Astrocyte of the cerebellum (primary cell): Measurements from ENCODE around the gene INO80B.

ENCODE experiments used
- DNase-seq: peaks from one replicate; pipeline ENCODE4 v3.0.0-alpha.2; 2011; ENCODE audit warnings: low read depth
- H3K4me3 ChIP-seq: 2 replicates; pipeline ENCODE4 v1.5.1; 2011; ENCODE audit warnings: mild to moderate bottlenecking, low read depth, low read length, moderate library complexity
- in situ Hi-C: cut with HindIII; loops from 2 replicates; pipeline ENCODE4 v1.10.0; 2017; ENCODE audit warnings: low sequenced_read_pairs
- TF ChIP-seq, protein P1 (sequence below): IDR thresholded peaks from 2 replicates; pipeline ENCODE4 v1.5.1; 2012; ENCODE audit warnings: low read length, low read depth, moderate library complexity, mild to moderate bottlenecking; ENCODE audit errors: missing control alignments

INO80B gene

DNA sequence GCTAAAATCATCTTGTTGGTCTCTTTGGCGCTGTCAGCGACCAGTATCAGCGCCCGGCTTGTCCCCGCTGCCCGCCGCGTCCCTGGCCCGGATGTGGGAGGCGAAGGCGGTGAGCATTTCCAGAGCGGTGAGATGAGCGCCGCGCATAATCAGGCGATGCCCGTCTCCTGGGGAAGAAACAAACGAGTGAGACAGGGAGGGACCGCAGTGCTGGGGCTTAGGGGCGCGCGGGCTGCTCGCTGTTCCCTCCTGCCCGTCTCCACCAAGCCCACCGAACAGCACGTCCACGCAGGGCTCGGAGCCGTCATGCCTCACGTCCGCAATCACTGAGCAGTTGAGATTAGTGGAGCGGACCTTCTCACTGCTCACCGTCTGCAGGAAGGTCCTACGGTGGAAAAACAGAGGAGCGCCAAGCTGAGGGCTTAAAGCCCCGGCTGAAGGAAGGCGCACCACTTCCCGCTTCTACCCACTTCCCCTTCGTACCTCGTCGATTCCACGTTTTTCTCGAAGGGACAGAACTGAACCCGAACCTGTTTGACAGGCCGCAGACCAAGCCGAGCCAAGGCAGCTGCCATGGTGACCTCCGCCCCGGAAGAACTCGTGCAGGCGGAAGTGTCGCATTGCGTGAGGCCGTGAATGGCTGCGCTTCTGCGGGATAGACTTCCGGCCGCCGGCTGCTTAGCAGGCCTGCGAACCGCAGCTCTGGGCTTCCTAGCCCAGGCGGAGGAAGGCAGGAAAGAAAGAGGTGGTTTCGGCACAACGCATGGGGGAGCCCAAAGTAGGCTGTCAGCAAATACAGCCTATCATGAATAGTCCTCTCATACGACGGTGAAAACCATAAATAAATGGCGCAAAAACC lies 17.4 kb downstream of the INO80B start, which contains the start of gene MRPL53:
Gene MRPL53, minus strand, starts transcription at position 595 of the 859 bp plus-strand sequence. Its CDS starts 20 bp downstream, at position 575.
- in situ Hi-C loops: no loop called here

DNA sequence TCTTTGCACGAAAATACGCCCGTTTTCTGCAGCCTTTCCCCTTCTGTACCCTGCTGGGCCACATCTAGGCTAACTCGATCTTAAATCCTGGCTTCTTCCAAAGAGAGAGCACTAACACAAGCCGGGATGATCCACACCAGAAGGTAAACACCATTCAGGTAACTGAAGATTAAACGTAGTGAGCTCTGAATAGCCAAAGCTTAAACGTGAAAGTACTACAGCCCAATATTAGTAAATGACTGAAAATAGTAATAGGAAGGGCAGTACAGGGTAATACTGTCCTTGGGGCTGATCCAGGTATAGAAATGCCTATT lies 18.0 kb downstream of the INO80B start:
- H3K4me3 ChIP-seq: peak overlapping the region; percentile 70
- in situ Hi-C loops: no loop called here
- TF ChIP-seq, protein P1, sequence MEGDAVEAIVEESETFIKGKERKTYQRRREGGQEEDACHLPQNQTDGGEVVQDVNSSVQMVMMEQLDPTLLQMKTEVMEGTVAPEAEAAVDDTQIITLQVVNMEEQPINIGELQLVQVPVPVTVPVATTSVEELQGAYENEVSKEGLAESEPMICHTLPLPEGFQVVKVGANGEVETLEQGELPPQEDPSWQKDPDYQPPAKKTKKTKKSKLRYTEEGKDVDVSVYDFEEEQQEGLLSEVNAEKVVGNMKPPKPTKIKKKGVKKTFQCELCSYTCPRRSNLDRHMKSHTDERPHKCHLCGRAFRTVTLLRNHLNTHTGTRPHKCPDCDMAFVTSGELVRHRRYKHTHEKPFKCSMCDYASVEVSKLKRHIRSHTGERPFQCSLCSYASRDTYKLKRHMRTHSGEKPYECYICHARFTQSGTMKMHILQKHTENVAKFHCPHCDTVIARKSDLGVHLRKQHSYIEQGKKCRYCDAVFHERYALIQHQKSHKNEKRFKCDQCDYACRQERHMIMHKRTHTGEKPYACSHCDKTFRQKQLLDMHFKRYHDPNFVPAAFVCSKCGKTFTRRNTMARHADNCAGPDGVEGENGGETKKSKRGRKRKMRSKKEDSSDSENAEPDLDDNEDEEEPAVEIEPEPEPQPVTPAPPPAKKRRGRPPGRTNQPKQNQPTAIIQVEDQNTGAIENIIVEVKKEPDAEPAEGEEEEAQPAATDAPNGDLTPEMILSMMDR: no peak
- DNase-seq: no peak

More for the DNA sequence above, 17.4 kb downstream of the INO80B start, which contains the start of gene MRPL53:
- TF ChIP-seq, protein P1: no peak
- peak; percentile 85 for DNase-seq
- H3K4me3 ChIP-seq: peak within 1 kb of the TSS; percentile 70

DNA sequence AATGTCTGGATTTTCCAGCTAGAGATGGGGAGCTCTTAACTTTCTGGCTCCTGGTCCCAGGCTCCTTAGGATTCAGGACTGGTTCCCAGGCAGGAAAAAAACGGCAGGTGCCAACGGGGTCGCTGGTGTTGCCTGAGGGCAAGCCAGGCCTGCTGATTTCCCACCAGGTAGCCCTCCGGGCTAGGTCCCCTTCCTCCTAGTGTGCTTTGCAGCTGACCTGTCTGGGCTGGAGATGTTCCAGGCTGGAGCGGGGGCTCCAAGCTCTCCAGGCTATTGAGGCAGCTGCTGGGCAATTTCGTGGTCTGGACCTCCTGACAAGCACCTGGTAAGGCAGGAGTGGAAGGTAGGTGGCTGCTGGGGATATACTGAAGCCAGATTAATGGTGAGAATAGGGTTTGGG lies 19.6 kb downstream of the INO80B start:
- TF ChIP-seq, protein P1: no peak
- in situ Hi-C loops: no loop called here
- DNase-seq: no peak
- no peak overlapping the region for H3K4me3 ChIP-seq

DNA sequence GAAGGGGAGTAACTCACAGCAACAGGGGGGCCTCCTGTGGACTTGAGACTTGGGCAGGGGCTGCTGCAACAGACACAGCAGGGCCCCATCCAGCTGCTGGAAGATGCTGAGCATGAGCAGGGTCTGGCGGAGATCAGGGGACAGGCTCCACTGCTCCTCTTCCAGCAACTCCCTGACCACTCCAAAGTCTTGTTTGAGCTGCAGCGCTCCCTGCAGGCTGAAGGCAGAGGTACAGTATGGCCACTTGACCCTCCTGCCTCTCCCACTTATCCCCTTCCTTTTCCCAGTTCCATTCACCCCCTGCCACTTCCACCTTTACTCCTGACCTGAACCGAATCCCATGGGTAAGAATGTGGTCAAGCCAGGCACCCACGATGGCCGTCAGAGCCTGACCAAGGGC lies 20.0 kb downstream of the INO80B start:
- H3K4me3 ChIP-seq: no peak overlapping the region
- in situ Hi-C loops: no loop called here
- DNase-seq: no peak
- TF ChIP-seq, protein P1: peak; percentile 17

DNA sequence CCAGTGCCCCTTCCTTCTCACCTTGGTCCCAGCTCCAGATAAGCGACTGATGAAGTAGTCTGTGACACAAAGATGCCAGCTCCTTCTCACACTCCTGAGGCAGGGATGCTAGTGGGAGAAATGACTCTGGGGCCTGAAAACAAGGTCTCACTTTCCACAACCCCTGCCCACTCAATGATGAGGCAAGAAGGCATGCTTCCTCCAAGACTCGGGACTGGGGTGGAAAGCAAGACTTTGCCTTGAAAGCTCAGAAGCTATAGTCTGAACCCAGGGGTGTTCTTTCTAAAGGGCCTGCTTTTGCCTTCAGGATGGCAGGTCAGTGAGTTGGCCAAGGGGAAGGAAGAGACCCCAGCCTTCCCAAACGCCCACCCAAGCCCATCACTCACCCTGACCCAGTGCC lies 26.5 kb downstream of the INO80B start:
- TF ChIP-seq, protein P1: no peak
- in situ Hi-C loops: no loop called here
- no peak for DNase-seq
- H3K4me3 ChIP-seq: peak overlapping the region; percentile 94

DNA sequence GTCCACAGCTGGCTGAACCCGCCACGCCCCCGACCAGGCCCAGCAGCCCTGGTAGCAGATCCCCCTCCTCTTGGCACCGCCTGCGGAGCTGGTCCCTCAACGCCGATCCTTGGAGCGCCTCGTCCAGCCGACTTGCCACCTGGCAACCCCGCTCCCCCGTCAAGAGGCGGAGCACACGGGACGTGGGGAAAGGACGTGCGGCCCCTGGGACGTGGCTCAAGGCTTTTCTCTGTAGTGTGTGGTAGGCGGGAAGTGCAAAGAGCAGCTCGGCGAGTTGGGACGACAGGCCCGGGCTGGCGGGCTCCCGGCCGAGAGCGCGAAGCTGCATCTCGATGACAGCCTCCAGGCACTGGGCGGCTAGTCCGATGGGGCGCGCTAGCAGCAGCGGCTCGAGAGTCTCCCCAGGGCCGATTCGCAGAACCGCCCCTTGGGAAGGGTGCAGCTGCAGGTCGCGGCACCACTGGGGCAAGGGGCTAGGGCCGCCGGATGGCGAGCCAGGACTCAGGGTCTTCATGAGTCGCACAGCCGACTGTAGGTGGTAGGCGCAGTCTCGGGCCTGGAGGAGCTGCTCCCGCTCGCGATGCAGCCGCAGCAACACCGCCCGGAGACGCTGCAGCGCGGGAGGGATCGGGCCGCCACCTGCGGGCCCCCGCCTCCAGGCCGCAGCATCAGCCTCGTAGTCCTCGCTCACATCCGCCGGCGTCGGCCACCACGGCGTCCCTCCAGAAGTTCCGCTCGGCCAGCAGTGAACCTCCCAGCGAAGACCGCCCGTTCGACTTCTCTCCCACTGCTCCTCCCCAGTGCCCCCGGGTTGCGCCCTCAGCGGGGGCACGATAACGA lies 27.3 kb downstream of the INO80B start:
- in situ Hi-C loops: no loop called here
- TF ChIP-seq, protein P1: no peak
- DNase-seq: no peak

More for the DNA sequence above, 27.3 kb downstream of the INO80B start:
- peak overlapping the region; percentile 94 for H3K4me3 ChIP-seq
